HepG2 (cell line): Measurements from ENCODE around the gene ANKRD11. TPM values are rescaled to one million over a fixed set of nuclear protein-coding genes. Genes with fewer than 3 reads are reported as not detected.

ENCODE experiments used
- CC2D1A ChIP-seq: sonication (generic); formaldehyde crosslinking; IDR thresholded peaks from 2 replicates; pipeline ENCODE4 v1.8.1; 2023; ENCODE audit warnings: mild to moderate bottlenecking, missing genetic modification reagents
- ELF4 ChIP-seq: sonication (generic); formaldehyde crosslinking; IDR thresholded peaks from 2 replicates; pipeline ENCODE4 v1.5.0; 2020; ENCODE audit warnings: missing genetic modification reagents, mild to moderate bottlenecking, moderate library complexity, borderline replicate concordance
- MEIS1 ChIP-seq: sonication (generic); formaldehyde crosslinking; IDR thresholded peaks from 2 replicates; pipeline ENCODE4 v1.9.0; 2021; ENCODE audit warnings: mild to moderate bottlenecking, missing genetic modification reagents, moderate library complexity, borderline replicate concordance
- NFATC3 ChIP-seq: sonication (generic); formaldehyde crosslinking; IDR thresholded peaks from 2 replicates; pipeline ENCODE4 v1.5.1; 2020; ENCODE audit warnings: mild to moderate bottlenecking, missing genetic modification reagents
- PLSCR1 ChIP-seq: sonication (generic); formaldehyde crosslinking; IDR thresholded peaks from 2 replicates; pipeline ENCODE4 v1.5.0; 2020; ENCODE audit warnings: missing genetic modification reagents, mild to moderate bottlenecking, borderline replicate concordance
- RAD21 ChIP-seq: fragments of 450-650 bp; formaldehyde crosslinking; IDR thresholded peaks from 2 replicates; pipeline ENCODE4 v1.5.0; 2020; ENCODE audit warnings: mild to moderate bottlenecking
- SETDB1 ChIP-seq: sonication (generic); formaldehyde crosslinking; IDR thresholded peaks from 2 replicates; pipeline ENCODE4 v1.5.1; 2020; ENCODE audit warnings: missing genetic modification reagents, mild to moderate bottlenecking, borderline replicate concordance
- ZBTB3 ChIP-seq: sonication (generic); formaldehyde crosslinking; IDR thresholded peaks from 2 replicates; pipeline ENCODE4 v1.4.0; 2020; ENCODE audit warnings: low read depth, mild to moderate bottlenecking, moderate library complexity, missing genetic modification reagents, borderline replicate concordance
- ZBTB8A ChIP-seq: sonication (generic); formaldehyde crosslinking; IDR thresholded peaks from 2 replicates; pipeline ENCODE4 v1.4.0; 2020; ENCODE audit warnings: mild to moderate bottlenecking, low read depth, missing genetic modification reagents, borderline replicate concordance
- ZC3H4 ChIP-seq: sonication (generic); formaldehyde crosslinking; IDR thresholded peaks from 2 replicates; pipeline ENCODE4 v1.4.0; 2020; ENCODE audit warnings: missing genetic modification reagents, borderline replicate concordance
- ZNF124 ChIP-seq: sonication (generic); formaldehyde crosslinking; IDR thresholded peaks from 2 replicates; pipeline ENCODE4 v1.4.0; 2020; ENCODE audit warnings: missing genetic modification reagents
- ZNF180 ChIP-seq: sonication (generic); formaldehyde crosslinking; IDR thresholded peaks from 2 replicates; pipeline ENCODE4 v1.4.0; 2020; ENCODE audit warnings: low read depth, missing genetic modification reagents, borderline replicate concordance
- ZNF225 ChIP-seq: sonication (generic); formaldehyde crosslinking; IDR thresholded peaks from 2 replicates; pipeline ENCODE4 v1.4.0; 2020; ENCODE audit warnings: mild to moderate bottlenecking, missing genetic modification reagents
- ZNF333 ChIP-seq: sonication (generic); formaldehyde crosslinking; IDR thresholded peaks from 2 replicates; pipeline ENCODE4 v1.4.0; 2020; ENCODE audit warnings: mild to moderate bottlenecking, missing genetic modification reagents, borderline replicate concordance
- ZNF354B ChIP-seq: sonication (generic); formaldehyde crosslinking; IDR thresholded peaks from 2 replicates; pipeline ENCODE4 v1.8.0; 2022; ENCODE audit warnings: mild to moderate bottlenecking, missing genetic modification reagents
- ZNF747 ChIP-seq: sonication (generic); formaldehyde crosslinking; IDR thresholded peaks from 2 replicates; pipeline ENCODE4 v1.8.1; 2023; ENCODE audit warnings: missing genetic modification reagents, mild to moderate bottlenecking, borderline replicate concordance
- ZNF775 ChIP-seq: sonication (generic); formaldehyde crosslinking; IDR thresholded peaks from 2 replicates; pipeline ENCODE4 v1.4.0; 2020; ENCODE audit warnings: missing genetic modification reagents, mild to moderate bottlenecking, moderate library complexity, borderline replicate concordance
- polyA plus RNA-seq, 8 experiments: library from polyadenylated mRNA; depleted of rRNA in 3 of 8; stranded (reverse) in 7 of 8; unstranded in 1 of 8; fragments of >200 nt; fragmentation: Illumina TruSeq in 4 of 8; extraction: Trizol in 4 of 8; gene quantifications; 2 replicates each; pipeline versions ENCODE4 v1.2.1 to v1.2.3, GENCODE V29; 2011 to 2016; ENCODE audit warnings: low read depth in 4 of 8, missing spikeins in 1 of 8, mixed read lengths in 1 of 8; ENCODE audit not compliant: insufficient read depth in 1 of 8
- total RNA-seq, 5 experiments: library from RNA; depleted of rRNA; stranded (reverse); fragments of >200 nt; fragmentation: Illumina TruSeq; extraction: Trizol; gene quantifications; 2 replicates each; pipeline ENCODE4 v1.2.3, GENCODE V29; 2016; ENCODE audit warnings: low read depth in 1 of 5
- TF ChIP-seq, protein P1 (sequence below): sonication (generic); formaldehyde crosslinking; IDR thresholded peaks from 2 replicates; pipeline ENCODE4 v1.4.0; 2020; ENCODE audit warnings: missing genetic modification reagents, borderline replicate concordance
- TF ChIP-seq, protein P2 (sequence below): sonication (generic); formaldehyde crosslinking; IDR thresholded peaks from 2 replicates; pipeline ENCODE4 v1.8.0; 2022; ENCODE audit warnings: mild to moderate bottlenecking, missing genetic modification reagents

ANKRD11 gene
- total and polyA plus RNA-seq, 2 of the 13 experiments (the other 11 are each of a cell fraction or from before 2014, with no cell fraction given), result 21.4 to 38.4 TPM

DNA sequence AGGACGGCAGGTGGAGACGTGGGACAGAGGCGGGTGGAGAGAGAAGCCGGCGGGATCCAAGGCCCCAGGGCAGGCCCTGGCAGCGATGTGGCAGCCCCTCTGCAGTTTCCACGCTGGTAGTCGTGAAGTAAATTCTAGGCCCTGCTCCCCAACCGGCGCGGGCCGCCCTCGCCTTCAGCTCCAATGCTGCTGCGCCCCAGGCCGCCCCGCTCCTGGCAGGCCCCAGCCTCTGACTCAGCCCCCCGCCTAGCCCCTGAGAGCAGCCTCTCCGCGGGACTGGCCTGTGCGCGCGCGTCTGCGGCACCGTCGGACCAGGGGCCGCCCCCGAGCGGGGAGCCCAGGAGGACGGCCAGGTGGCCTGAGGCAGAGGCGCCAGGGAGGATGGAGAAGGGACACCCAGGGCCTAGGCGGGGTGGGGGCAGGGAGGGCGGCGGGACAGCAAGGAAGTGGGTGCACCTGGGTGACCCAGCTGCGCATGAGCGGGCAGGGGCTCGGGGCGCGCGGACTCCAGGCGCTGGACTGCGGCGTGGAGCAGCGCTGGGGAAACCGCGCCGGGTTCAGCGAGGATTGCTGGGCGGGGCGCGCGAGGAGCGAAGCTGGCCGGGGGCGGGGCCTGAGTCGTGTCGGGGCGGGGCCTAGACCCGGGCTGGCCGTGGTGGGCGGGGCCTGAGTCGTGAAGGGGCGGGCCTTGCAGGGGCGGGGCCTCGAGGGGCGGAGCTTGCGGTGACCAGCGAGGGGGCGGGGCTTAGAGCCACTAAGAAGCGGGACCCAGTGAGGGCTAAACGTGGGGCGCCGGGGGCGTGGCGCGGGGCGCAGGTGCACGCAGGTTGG is 243.2 kb downstream of the ANKRD11 start (continued):
- TF ChIP-seq, protein P1, sequence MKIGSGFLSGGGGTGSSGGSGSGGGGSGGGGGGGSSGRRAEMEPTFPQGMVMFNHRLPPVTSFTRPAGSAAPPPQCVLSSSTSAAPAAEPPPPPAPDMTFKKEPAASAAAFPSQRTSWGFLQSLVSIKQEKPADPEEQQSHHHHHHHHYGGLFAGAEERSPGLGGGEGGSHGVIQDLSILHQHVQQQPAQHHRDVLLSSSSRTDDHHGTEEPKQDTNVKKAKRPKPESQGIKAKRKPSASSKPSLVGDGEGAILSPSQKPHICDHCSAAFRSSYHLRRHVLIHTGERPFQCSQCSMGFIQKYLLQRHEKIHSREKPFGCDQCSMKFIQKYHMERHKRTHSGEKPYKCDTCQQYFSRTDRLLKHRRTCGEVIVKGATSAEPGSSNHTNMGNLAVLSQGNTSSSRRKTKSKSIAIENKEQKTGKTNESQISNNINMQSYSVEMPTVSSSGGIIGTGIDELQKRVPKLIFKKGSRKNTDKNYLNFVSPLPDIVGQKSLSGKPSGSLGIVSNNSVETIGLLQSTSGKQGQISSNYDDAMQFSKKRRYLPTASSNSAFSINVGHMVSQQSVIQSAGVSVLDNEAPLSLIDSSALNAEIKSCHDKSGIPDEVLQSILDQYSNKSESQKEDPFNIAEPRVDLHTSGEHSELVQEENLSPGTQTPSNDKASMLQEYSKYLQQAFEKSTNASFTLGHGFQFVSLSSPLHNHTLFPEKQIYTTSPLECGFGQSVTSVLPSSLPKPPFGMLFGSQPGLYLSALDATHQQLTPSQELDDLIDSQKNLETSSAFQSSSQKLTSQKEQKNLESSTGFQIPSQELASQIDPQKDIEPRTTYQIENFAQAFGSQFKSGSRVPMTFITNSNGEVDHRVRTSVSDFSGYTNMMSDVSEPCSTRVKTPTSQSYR (CRISPR knock-in tag), result peak; percentile 70; the same call in 1 of the 2 replicates
- TF ChIP-seq ZNF775 (CRISPR knock-in tag) (peak; percentile 94), NFATC3 (CRISPR knock-in tag) (peak; percentile 75; the same call in 1 of the 2 replicates), RAD21 (peak; percentile 33; the same call in 1 of the 2 replicates), ZNF180 (CRISPR knock-in tag) (no peak), ZNF747 (peak; percentile 65; the same call in 1 of the 2 replicates), CC2D1A (CRISPR knock-in tag) (no peak), ZBTB8A (CRISPR knock-in tag) (no peak; the same call in 1 of the 2 replicates), PLSCR1 (CRISPR knock-in tag) (no peak), ZNF354B (CRISPR knock-in tag) (no peak), ELF4 (CRISPR knock-in tag) (no peak), MEIS1 (CRISPR knock-in tag) (no peak), ZNF225 (CRISPR knock-in tag) (peak; percentile 75; the same call in 1 of the 2 replicates), ZBTB3 (CRISPR knock-in tag) (no peak), ZC3H4 (CRISPR knock-in tag) (peak; percentile 67; the same call in 1 of the 2 replicates), SETDB1 (no peak), ZNF124 (CRISPR knock-in tag) (no peak; the same call in 1 of the 2 replicates), ZNF333 (CRISPR knock-in tag) (peak; percentile 76; the same call in 1 of the 2 replicates)
- TF ChIP-seq, protein P2, sequence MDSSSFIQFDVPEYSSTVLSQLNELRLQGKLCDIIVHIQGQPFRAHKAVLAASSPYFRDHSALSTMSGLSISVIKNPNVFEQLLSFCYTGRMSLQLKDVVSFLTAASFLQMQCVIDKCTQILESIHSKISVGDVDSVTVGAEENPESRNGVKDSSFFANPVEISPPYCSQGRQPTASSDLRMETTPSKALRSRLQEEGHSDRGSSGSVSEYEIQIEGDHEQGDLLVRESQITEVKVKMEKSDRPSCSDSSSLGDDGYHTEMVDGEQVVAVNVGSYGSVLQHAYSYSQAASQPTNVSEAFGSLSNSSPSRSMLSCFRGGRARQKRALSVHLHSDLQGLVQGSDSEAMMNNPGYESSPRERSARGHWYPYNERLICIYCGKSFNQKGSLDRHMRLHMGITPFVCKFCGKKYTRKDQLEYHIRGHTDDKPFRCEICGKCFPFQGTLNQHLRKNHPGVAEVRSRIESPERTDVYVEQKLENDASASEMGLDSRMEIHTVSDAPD (CRISPR knock-in tag), result no peak; the same call in 1 of the 2 replicates
